ENCODE results near the gene UBE2M. TPM values are rescaled to one million over a fixed set of nuclear protein-coding genes. Genes with fewer than 3 reads are reported as not detected.

UBE2M gene
- polyA plus RNA-seq, 1 donor from 2014 or later: 138 TPM

- no peak for TF ChIP-seq REST (IDR thresholded peaks at IDR 0.05; ENCODE audit: borderline replicate concordance)
- TF ChIP-seq RAD21 (conservative IDR thresholded peaks at IDR 0.05): no peak
- no peak for TF ChIP-seq SMC3 (conservative IDR thresholded peaks at IDR 0.05; ENCODE audit: poor library complexity)
- TF ChIP-seq MXI1 (conservative IDR thresholded peaks at IDR 0.05; ENCODE audit: poor library complexity, severe bottlenecking): no peak
- TF ChIP-seq POLR2AphosphoS5 (IDR thresholded peaks at IDR 0.05): no peak
- TF ChIP-seq EZH2 (IDR thresholded peaks at IDR 0.05; ENCODE audit: borderline replicate concordance, insufficient read depth, low read length, poor library complexity, severe bottlenecking): no peak
- Histone ChIP-seq H3K79me2 (replicated peaks; ENCODE audit: insufficient read depth, low read length) (peaks cover 13% of the 10 kb centered on the region), H4K20me1 (ENCODE audit: insufficient read depth) (no peaks in the 10 kb centered on the region), H3K4me3 (ENCODE audit: low read length) (no peak overlapping the region), H3K27me3 (ENCODE audit: insufficient read depth, low read depth, low read length) (no peaks in the 10 kb centered on the region), H3K9ac (ENCODE audit: low read length) (no peak overlapping the region), H3K27ac (ENCODE audit: low read length) (no peak overlapping the region), H2AFZ (ENCODE audit: low read depth, low read length) (no peak overlapping the region), H3K9me3 (ENCODE audit: low read length) (no peaks in the 10 kb centered on the region), H3K4me2 (ENCODE audit: low read length) (no peak overlapping the region), H3K9me2 (ENCODE audit: insufficient read depth, low read length) (no peaks in the 10 kb centered on the region), H3F3A (ENCODE audit: insufficient read depth, low read length, poor library complexity, severe bottlenecking) (peaks cover 7% of the 10 kb centered on the region), H3K36me3 (ENCODE audit: insufficient read depth, low read length) (no peaks in the 10 kb centered on the region)
Measured at GRCh38 chr19:58516246-58516836, 42.1 kb downstream of the UBE2M start.

- H3F3A ChIP-seq (ENCODE audit: insufficient read depth, low read length, poor library complexity, severe bottlenecking): peaks cover 7% of the 10 kb centered on the region
- no peaks in the 10 kb centered on the region for H3K36me3 ChIP-seq (ENCODE audit: insufficient read depth, low read length)
- H3K9me2 ChIP-seq (ENCODE audit: insufficient read depth, low read length): no peaks in the 10 kb centered on the region
- H2AFZ ChIP-seq (ENCODE audit: low read depth, low read length): no peak overlapping the region
- no peaks in the 10 kb centered on the region for H3K27me3 ChIP-seq (ENCODE audit: insufficient read depth, low read depth, low read length)
- H3K27ac ChIP-seq (ENCODE audit: low read length): no peak overlapping the region
- no peaks in the 10 kb centered on the region for H3K9me3 ChIP-seq (ENCODE audit: low read length)
- H4K20me1 ChIP-seq (ENCODE audit: insufficient read depth): no peaks in the 10 kb centered on the region
- H3K79me2 ChIP-seq (replicated peaks; ENCODE audit: insufficient read depth, low read length): peaks cover 13% of the 10 kb centered on the region
- TF ChIP-seq CTCF (IDR thresholded peaks at IDR 0.05; ENCODE audit: poor library complexity, severe bottlenecking): no peak
- TF ChIP-seq POLR2AphosphoS5 (IDR thresholded peaks at IDR 0.05): no peak
- TF ChIP-seq TAF1 (IDR thresholded peaks at IDR 0.05; ENCODE audit: low read depth): no peak
- no peak for TF ChIP-seq MXI1 (conservative IDR thresholded peaks at IDR 0.05; ENCODE audit: poor library complexity, severe bottlenecking)
- TF ChIP-seq REST (IDR thresholded peaks at IDR 0.05; ENCODE audit: borderline replicate concordance): no peak
- TF ChIP-seq EP300 (conservative IDR thresholded peaks at IDR 0.05; ENCODE audit: poor library complexity, severe bottlenecking): no peak
- no peak for TF ChIP-seq SMC3 (conservative IDR thresholded peaks at IDR 0.05; ENCODE audit: poor library complexity)
- TF ChIP-seq EZH2 (IDR thresholded peaks at IDR 0.05; ENCODE audit: borderline replicate concordance, insufficient read depth, low read length, poor library complexity, severe bottlenecking): no peak
- no peak for TF ChIP-seq RAD21 (conservative IDR thresholded peaks at IDR 0.05)
- no peak overlapping the region for H3K4me2 ChIP-seq (ENCODE audit: low read length)
- H3K4me3 ChIP-seq (ENCODE audit: low read length): no peak overlapping the region
- no peak overlapping the region for H3K9ac ChIP-seq (ENCODE audit: low read length)
Measured at GRCh38 chr19:58515259-58515658, 43.2 kb downstream of the UBE2M start.

Data from neural cell (in vitro differentiated cells).